Activated CD4-positive, alpha-beta T cell treated with anti-CD3 and anti-CD28 coated beads, Interleukin-2, amount 10 ng/mL, durations not matched to agents 24 days and 14 days (primary cell): ENCODE measurements around the gene ABCF1. TPM values are rescaled to one million over a fixed set of nuclear protein-coding genes. Genes with fewer than 3 reads are reported as not detected.
A peak's percentile ranks its signal among the peaks of the same experiment; 100 is the strongest.

Experiments used
- DNase-seq: peaks from one replicate; pipeline ENCODE4 v3.0.0; 2022
- H3K27ac Mint-ChIP-seq: one replicate; pipeline ENCODE4 v1.8.0; 2022; ENCODE audit warnings: mild to moderate bottlenecking, mixed read lengths
- H3K27me3 Mint-ChIP-seq: one replicate; pipeline ENCODE4 v1.8.0; 2022; ENCODE audit warnings: mixed read lengths
- H3K36me3 Mint-ChIP-seq: one replicate; pipeline ENCODE4 v1.8.0; 2022; ENCODE audit warnings: low read depth, mild to moderate bottlenecking, mixed read lengths
- H3K4me1 Mint-ChIP-seq: one replicate; pipeline ENCODE4 v1.8.0; 2021; ENCODE audit warnings: mixed read lengths
- H3K4me3 Mint-ChIP-seq: one replicate; pipeline ENCODE4 v1.8.0; 2022; ENCODE audit warnings: mild to moderate bottlenecking, moderate library complexity, mixed read lengths
- H3K9me3 Mint-ChIP-seq: one replicate; pipeline ENCODE4 v1.8.0; 2021; ENCODE audit warnings: mixed read lengths
- intact Hi-C: fragments of 100-400 bp; cut with micrococcal nuclease; formaldehyde crosslinking; loops from one replicate; pipeline ENCODE4 v1.15.1; 2023
- total RNA-seq: library from RNA; stranded (reverse); gene quantifications from 2 replicates; pipeline ENCODE4 v1.2.3, GENCODE V29; 2022

The ABCF1 gene
- total RNA-seq, 1 donor from 2014 or later: 125 TPM

DNA sequence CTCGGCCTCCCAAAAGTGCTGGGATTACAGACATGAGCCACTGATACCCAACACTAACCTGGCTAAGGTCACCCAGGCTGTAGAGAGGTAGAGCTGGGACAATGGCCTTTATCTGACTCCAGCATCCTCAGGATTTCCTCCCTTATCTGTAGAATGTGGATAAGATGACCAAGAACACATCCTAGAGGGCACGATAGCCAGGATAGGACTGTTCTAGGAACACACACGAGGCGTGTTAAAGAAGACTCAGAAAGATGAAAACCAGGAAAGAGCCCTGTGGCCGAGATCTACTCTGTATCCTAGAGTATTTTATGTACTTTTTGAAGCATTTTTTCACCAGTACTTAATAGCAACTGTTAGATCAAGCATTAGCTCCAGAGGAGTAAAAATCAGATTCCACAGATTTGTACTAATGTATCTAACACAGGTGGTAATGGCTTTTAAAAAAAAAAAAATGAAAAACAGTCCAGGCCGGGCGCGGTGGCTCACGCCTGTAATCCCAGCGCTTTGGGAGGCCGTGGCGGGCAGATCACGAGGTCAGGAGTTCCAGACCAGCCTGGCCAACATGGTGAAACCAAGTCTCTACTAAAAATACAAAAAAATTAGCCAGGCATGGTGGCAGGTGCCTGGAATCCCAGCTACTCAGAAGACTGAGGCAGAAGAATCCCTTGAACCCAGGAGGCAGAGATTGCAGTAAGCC is 28.5 kb downstream of the ABCF1 start:
- intact Hi-C loops: loop anchor here (5.0 kb wide), 1 partner anchor 57 kb away; no protein-coding TSS in a partner anchor
- Mint-ChIP-seq H3K36me3 (peaks cover 56% of the 10 kb centered on the region), H3K4me1 (peaks cover 17% of the 10 kb centered on the region), H3K27me3 (no peaks in the 10 kb centered on the region), H3K4me3 (no peak overlapping the region), H3K9me3 (no peaks in the 10 kb centered on the region), H3K27ac (no peak overlapping the region)
- no peak for DNase-seq

DNA sequence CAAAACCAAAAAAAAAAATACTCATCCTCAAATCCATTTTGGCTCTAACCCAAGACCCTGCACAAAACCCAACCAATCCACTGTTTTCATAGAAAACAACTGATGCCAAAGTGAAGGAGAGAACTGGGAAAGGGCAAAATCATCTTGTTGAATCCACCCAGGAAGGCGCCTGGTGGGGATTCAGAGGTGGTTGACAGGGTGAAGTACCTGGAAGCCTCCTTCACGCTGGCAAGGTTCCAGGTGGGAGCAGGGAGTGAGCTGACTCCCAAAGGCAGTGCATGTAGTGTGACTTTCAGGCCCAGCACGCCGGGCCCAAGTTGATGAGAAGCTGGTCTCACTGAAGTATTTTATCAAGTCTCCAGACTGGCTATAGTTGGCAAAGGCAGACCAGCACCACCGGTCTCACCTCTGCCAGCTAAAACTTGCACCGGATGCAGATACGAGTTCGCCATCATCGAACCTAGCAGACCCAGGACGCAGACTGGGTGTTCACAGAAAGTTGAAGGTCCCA is 29.3 kb downstream of the ABCF1 start:
- H3K27ac Mint-ChIP-seq: peak overlapping the region; percentile 9
- H3K27me3 Mint-ChIP-seq: no peaks in the 10 kb centered on the region
- no peak overlapping the region for H3K4me3 Mint-ChIP-seq
- no peak for DNase-seq
- intact Hi-C loops: no loop called here
- peaks cover 16% of the 10 kb centered on the region for H3K4me1 Mint-ChIP-seq
- no peaks in the 10 kb centered on the region for H3K9me3 Mint-ChIP-seq
- peaks cover 59% of the 10 kb centered on the region for H3K36me3 Mint-ChIP-seq

DNA sequence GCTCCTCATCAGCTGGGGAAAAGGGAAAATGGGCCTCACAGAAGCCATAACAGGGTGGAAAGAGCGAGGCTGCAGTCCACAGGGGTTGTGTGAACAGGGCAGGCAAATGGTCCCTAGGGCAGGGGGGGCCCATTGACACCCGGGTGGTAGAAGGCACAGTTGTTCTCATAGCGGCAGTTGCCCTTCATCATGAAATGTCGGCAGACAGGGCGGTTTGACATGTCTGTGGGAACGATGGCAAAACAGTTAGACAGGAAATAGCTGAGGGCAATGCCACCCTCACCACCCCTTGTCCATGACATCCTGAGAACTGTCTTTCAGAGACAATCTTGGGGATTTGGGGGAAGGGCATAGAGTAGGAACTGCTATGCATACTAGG is 30.2 kb downstream of the ABCF1 start:
- no peak overlapping the region for H3K4me3 Mint-ChIP-seq
- peak overlapping the region; percentile 29 for H3K27ac Mint-ChIP-seq
- no peaks in the 10 kb centered on the region for H3K9me3 Mint-ChIP-seq
- no peak for DNase-seq
- no peaks in the 10 kb centered on the region for H3K27me3 Mint-ChIP-seq
- intact Hi-C loops: no loop called here
- peaks cover 66% of the 10 kb centered on the region for H3K36me3 Mint-ChIP-seq
- peaks cover 19% of the 10 kb centered on the region for H3K4me1 Mint-ChIP-seq

DNA sequence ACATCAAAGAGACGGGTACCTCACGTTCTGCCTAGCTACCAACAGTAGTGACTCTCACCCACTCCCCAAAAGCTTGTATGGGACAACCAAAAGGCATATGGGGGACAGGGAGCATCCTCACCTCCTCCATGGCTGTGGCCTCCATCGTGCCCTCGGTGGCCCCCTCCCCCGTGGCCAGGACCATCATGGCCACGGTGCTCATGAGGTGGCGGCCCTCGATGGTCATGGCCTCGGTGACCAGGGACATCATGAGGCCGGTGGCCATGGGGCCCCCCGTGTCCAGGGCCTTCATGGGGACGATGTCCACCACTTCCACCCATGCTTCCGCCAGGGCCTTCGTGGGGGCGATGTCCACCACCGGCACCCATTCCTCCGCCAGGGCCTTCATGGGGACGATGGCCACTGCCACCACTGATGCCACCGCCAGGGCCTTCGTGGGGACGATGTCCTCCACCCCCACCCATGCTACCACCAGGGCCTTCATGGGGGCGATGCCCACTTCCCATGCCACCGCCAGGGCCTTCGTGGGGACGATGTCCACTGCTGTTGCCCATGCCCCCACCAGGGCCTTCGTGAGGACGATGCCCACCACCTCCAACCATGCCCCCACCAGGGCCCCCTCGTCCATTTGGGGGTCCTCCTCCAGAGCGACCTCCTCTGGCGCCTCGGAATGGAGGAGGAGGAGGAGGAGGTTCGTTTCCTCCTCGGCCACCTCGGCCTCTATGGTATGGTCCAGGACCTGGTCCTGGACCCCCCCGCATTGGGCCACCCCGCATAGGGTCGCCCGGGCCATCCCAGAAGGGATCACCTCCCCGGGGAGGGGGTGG is 30.8 kb downstream of the ABCF1 start:
- intact Hi-C loops: no loop called here

DNA sequence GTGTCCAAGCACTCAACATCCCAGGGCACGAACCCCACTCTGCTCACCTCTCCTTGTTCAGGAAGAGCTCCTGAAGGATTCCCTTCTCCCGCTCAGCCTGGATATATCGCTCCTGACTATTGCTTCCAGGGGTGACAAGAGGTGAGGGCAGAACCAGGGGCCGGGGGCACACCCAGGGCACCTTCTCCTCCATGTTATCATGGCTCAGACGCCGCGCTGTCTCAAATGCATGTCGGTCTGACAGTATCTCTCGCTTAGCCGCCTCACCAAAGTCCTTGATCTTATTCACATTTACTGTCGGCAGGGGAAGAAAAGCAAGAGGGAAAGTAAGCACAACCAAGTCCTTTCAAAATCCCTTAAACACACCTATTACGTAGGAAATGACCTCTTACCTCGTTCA is 32.7 kb downstream of the ABCF1 start:
- Mint-ChIP-seq H3K4me1 (peaks cover 23% of the 10 kb centered on the region), H3K36me3 (peaks cover 74% of the 10 kb centered on the region), H3K4me3 (no peak overlapping the region), H3K27me3 (no peaks in the 10 kb centered on the region), H3K27ac (no peak overlapping the region), H3K9me3 (no peaks in the 10 kb centered on the region)
- no peak for DNase-seq
- intact Hi-C loops: no loop called here

More for the DNA sequence above, 30.8 kb downstream of the ABCF1 start:
- H3K36me3 Mint-ChIP-seq: peaks cover 70% of the 10 kb centered on the region
- H3K27me3 Mint-ChIP-seq: no peaks in the 10 kb centered on the region
- no peak overlapping the region for H3K4me3 Mint-ChIP-seq
- peaks cover 19% of the 10 kb centered on the region for H3K4me1 Mint-ChIP-seq
- H3K9me3 Mint-ChIP-seq: no peaks in the 10 kb centered on the region
- DNase-seq: no peak
- no peak overlapping the region for H3K27ac Mint-ChIP-seq

DNA sequence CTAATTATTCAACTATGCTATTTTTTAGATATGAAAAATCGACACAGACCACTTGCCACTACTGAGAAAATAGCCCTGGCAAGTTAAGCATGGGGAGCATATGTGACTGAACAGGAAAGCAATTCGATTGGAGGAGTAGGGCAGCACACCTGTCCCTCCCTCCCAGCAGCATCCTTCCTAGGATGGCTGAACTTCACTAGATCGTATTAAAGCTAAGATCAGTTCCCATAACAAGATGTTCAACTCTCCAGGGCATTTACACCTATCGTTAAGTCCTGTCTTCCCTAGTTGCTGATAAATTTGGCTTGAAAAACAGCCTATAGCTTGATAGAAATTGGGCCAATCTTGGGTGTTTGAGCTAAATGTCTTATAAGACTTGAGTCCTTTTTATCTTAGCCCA is 38.8 kb downstream of the ABCF1 start:
- no peak for DNase-seq
- H3K4me3 Mint-ChIP-seq: no peak overlapping the region
- no peaks in the 10 kb centered on the region for H3K9me3 Mint-ChIP-seq
- H3K4me1 Mint-ChIP-seq: peaks cover 62% of the 10 kb centered on the region
- peak overlapping the region; percentile 35 for H3K27ac Mint-ChIP-seq
- intact Hi-C loops: loop anchor here (10.0 kb wide), 1 partner anchor 545 kb away; the partner anchor contains the start of genes POLR1H and PPP1R11
- no peaks in the 10 kb centered on the region for H3K27me3 Mint-ChIP-seq
- H3K36me3 Mint-ChIP-seq: peaks cover 75% of the 10 kb centered on the region

DNA sequence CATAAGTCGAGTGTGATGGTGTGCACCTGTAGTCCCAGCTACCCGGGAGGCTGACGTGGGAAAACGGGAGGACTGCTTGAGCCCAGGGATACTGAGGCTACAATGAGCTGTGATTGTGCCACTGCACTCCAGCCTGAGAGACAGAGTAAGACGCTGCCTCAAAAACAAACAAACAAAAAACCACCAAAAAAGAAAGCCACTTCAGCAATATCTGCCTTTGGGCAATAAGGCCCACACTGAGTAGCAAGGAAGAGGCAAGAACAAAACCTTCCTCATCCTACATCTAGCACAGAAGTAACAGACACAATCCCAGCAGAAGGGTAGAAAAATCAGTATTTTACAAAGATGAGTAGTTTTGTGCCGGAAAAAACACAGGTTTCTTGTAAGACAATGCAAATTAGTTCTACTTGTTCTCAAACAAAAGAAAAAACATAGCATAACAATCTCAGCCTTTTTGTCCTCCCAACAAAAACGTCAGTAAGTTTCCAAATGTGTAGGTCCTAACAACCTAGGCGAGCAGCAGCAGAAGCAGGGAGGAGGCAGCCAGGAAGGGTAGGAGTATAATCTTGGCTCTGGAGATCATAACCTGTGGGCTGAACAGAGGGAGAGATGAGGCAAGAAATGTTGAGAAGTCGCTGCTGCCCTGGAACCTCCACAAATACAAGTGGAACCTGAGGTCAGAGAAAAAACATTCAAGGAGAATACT is 40.1 kb downstream of the ABCF1 start:
- Mint-ChIP-seq H3K4me3 (peak overlapping the region; percentile 4), H3K27ac (no peak overlapping the region), H3K27me3 (no peaks in the 10 kb centered on the region), H3K9me3 (no peaks in the 10 kb centered on the region), H3K36me3 (peaks cover 76% of the 10 kb centered on the region), H3K4me1 (peaks cover 60% of the 10 kb centered on the region)
- intact Hi-C loops: loop anchor here (10.0 kb wide), 1 partner anchor 547 kb away; the partner anchor contains the start of genes POLR1H and PPP1R11
- no peak for DNase-seq

DNA sequence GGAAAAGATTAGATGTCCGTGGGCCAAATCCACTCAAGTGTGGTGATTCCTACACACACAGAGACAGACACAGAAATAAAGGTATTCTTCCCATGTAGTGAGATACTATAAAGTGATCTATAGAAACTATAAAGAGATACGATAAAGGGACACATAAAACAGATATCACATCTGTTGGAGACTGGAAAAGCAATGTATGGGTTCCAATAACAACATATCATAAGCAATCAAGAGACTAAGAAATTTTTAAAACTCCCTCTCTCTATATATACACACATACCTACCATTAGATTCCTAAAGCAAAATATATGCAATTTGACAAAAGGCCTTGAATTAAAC is 40.6 kb downstream of the ABCF1 start:
- Mint-ChIP-seq H3K4me3 (no peak overlapping the region), H3K27ac (peak overlapping the region; percentile 7), H3K9me3 (no peaks in the 10 kb centered on the region), H3K36me3 (peaks cover 76% of the 10 kb centered on the region), H3K4me1 (peaks cover 60% of the 10 kb centered on the region), H3K27me3 (no peaks in the 10 kb centered on the region)
- intact Hi-C loops: loop anchor here (10.0 kb wide), 1 partner anchor 547 kb away; the partner anchor contains the start of genes POLR1H and PPP1R11
- no peak for DNase-seq

DNA sequence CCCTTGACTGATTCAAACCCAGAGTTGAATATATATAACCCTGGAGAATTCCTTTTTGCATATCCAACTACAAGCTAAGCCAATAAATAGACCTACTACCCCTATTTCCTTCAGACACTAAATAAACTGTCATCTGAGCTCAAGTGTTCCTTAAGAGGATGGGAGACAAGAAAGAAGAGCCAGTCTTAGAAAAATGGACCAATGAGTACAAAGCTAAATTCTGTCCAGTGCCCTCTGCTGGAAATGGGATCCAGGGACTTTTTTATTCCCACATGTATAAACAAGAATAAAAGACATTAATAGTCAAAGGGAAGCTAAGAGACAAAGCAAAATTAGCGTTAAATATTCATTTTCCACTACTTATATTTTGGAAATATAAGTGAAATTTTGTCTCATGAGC is 41.0 kb downstream of the ABCF1 start:
- Mint-ChIP-seq H3K27ac (peak overlapping the region; percentile 7), H3K27me3 (peaks cover under 1% of the 10 kb centered on the region), H3K36me3 (peaks cover 78% of the 10 kb centered on the region), H3K9me3 (no peaks in the 10 kb centered on the region), H3K4me1 (peaks cover 63% of the 10 kb centered on the region), H3K4me3 (no peak overlapping the region)
- DNase-seq: no peak
- intact Hi-C loops: loop anchor here (10.0 kb wide), 1 partner anchor 547 kb away; the partner anchor contains the start of genes POLR1H and PPP1R11

DNA sequence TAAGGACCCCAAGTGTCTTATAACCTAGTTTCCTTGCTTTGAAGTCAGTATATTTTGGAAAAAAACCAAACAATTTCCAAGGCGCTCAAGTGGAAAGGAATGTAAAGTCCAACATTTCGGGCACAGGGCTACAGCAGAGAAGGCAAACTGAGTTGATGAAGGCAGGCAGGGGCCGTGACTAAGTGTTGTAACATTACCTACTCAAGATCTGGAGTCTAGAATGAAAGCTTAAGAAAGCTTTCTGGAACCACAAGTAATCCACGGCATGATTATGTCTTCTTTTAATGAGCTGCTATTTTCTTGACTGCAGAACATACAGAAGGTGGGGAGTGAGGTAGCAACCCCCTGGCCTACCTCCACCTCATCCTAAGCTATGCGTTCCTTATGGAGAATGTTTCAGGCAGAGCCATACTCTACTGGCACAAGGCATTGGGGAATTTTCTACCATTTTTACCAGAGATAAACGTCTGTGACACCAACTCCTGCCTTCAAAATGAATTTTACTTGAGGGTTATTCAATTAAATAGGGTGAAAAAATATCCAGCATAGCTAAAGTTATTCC is 41.5 kb downstream of the ABCF1 start:
- Mint-ChIP-seq H3K9me3 (no peaks in the 10 kb centered on the region), H3K4me3 (peak overlapping the region; percentile 90), H3K27me3 (peaks cover 5% of the 10 kb centered on the region), H3K36me3 (peaks cover 77% of the 10 kb centered on the region), H3K4me1 (peaks cover 61% of the 10 kb centered on the region), H3K27ac (peak overlapping the region; percentile 87)
- intact Hi-C loops: loop anchor here (10.0 kb wide), 1 partner anchor 548 kb away; the partner anchor contains the start of genes POLR1H and PPP1R11
- DNase-seq: no peak

DNA sequence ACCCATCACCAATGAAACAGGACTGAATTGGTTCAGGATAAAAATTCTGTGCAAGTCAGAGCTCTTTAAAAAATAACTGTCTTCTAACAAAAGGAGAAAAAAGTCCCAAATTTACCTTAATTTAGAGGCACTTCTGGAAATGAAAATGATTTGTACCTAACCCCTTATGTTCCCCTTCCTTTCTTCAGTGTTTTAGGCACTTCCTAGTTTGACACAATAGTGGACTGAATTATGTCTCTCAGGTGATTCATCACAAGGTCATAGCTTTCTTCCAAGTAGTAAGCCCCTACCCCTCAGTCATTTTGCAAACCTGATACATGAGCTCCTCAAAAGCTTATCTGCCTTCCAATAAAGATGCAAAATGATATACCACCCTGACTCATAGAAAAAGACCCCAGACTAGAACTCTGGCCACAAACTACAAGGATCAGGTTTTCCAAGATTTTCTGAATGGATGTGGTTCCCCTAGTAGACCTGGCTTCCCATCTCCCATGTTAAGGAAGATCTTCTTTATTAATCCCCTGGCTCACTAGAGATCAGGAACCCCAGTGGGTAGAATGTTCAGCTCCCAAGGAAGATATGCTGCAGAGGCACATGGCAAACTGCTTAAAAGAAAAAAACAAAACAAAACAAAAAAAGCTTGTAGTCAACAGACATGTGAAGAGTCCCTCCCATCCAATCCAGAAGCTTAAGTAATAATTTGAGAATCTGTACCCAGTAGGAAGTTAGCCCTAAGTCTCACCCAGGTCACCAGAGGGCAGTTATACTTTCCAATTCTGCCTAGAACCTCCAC is 42.2 kb downstream of the ABCF1 start:
- Mint-ChIP-seq H3K27me3 (peaks cover 6% of the 10 kb centered on the region), H3K4me3 (peak overlapping the region; percentile 90), H3K36me3 (peaks cover 78% of the 10 kb centered on the region), H3K27ac (peak overlapping the region; percentile 87), H3K4me1 (peaks cover 63% of the 10 kb centered on the region), H3K9me3 (no peaks in the 10 kb centered on the region)
- intact Hi-C loops: loop anchor here (10.0 kb wide), 1 partner anchor 549 kb away; the partner anchor contains the start of genes POLR1H and PPP1R11
- no peak for DNase-seq

DNA sequence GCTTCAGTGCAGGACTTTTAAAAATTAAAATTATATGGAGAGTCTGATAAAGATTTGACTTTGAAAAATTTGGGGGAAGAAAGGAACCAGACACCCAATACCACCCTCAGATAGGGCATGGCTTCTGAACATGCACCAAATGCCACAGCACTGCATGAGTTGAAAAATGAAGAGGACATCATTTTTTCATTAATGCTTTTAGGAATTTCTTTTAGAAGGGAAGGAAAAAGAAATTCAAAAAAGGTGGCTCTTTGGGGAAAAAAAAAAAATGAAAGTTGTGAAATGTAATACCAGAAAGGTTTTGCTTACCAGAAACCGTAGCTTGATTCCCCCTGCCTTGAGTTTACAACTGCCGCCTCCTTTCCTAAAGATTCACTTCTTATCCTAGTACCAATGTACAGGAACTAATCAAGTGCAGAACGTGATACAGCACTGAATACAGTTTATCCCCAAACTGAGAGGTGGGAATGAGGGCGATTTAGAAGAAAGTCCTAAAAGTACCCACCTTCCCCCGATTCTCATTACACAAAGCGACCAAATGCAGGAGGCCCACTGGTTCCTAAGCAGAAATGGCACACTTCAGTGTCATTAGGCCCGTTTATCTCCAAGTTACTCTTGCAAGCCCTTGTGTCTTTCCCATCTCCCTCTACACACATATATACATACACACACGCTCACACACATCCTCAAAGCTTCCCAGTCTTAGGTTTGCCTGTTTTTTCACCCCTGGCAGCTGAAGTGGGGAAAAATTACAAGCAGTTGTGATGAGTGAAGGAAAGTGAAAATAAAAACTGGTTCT is 43.0 kb downstream of the ABCF1 start:
- H3K27ac Mint-ChIP-seq: peak overlapping the region; percentile 92
- H3K27me3 Mint-ChIP-seq: peaks cover 6% of the 10 kb centered on the region
- H3K36me3 Mint-ChIP-seq: peaks cover 73% of the 10 kb centered on the region
- no peaks in the 10 kb centered on the region for H3K9me3 Mint-ChIP-seq
- H3K4me3 Mint-ChIP-seq: peak overlapping the region; percentile 90
- H3K4me1 Mint-ChIP-seq: peaks cover 59% of the 10 kb centered on the region
- intact Hi-C loops: loop anchor here (10.0 kb wide), 1 partner anchor 549 kb away; the partner anchor contains the start of genes POLR1H and PPP1R11
- DNase-seq: peak; percentile 69
